Hematopoietic multipotent progenitor cell treated with erythropoietin and hydrocortisone succinate and interleukin-3 and kit ligand, for 4 days (in vitro differentiated cells): Measurements from ENCODE around the gene SYT13.

Experiments
- DNase-seq: peaks from one replicate; pipeline ENCODE4 v3.0.0-alpha.2; 2015

Gene SYT13

GRCh38 chr11:45305874-45306623 lies 19.9 kb upstream of the SYT13 start:
- no peak for DNase-seq

- no peak for DNase-seq
Measured at GRCh38 chr11:45304992-45305335, 18.8 kb upstream of the SYT13 start.

- no peak for DNase-seq
Measured at GRCh38 chr11:45304111-45304991, 18.2 kb upstream of the SYT13 start.

DNA sequence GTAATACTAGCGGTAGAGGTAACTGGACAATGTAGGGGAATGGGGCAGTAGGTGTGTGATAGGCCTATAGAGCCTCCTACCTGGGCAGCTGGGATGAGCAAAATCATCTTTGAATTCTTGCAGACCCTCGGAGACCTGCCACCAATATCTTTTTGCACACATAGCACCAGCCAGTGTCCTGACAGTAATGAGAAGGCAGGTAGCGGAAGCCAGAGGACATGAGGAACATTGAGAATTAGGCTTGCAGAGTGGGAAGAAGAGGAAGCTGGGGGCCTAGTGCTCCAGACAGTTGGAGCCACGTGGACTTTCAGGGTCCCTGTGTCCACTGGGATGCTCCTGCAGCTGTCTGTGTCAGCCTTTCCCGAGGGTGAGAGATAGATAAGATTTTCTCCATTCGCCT lies 17.2 kb upstream of the SYT13 start:
- no peak for DNase-seq

DNA sequence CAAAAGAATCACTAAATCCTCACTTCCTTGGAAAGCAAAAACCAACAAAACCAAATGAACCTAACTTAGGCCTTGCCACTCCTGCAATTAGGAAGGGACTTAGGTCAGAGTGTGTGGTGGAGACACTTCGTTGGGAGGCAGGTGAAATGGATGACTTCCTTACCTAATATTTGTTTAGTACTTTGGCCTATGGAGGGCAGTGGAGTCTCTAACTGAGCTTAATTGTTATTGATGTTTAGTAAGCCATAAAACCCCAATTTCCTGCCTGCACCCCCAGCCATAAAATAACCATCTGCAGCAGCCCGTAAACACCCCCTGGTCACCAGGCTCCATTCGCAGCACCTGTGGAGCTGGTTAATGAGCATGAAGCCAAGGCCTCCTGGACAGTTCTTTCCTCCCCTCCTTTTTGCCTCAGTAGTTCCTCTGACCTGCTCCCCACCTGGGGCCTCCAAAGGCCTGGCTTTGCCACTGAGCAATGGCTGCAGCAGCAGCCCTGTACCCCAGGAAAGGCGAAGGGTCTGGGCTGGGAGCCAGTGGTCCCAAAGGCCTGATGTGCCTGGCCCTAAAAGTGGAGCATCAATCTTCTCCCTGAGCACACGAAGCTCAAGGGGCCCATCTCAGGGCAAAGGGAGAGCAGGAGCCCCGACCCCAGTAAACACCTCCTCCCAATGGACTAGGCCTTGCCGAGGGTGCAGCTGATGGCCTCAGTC lies 15.6 kb upstream of the SYT13 start:
- DNase-seq: no peak

GRCh38 chr11:45300715-45301114 lies 14.6 kb upstream of the SYT13 start:
- DNase-seq: no peak

- DNase-seq: no peak
Measured at GRCh38 chr11:45298718-45299117, 12.6 kb upstream of the SYT13 start.

GRCh38 chr11:45296075-45296474 lies 9.9 kb upstream of the SYT13 start:
- no peak for DNase-seq

DNA sequence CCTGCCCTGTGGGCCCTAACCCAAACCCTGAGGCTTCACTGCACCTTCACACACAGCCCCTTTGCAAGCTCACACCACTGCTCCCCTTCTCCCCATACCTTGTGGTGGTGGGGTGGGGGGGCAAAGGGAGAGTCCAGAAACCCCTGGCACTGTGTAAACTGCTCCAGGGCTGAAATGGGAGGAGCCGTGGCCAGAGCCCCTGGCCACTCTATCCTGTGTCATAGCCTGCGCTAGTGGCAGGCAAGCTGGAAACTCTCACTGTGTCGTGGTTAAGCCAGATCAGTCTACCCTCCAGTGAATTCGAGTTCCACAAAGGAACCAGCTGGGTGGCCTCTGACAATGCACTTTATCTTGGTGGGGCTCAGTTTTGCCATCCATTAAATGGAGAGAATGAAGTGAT lies 8.4 kb upstream of the SYT13 start:
- DNase-seq: peak; percentile 5

- DNase-seq: peak; percentile 92
Measured at GRCh38 chr11:45293566-45294192, 7.5 kb upstream of the SYT13 start.

DNA sequence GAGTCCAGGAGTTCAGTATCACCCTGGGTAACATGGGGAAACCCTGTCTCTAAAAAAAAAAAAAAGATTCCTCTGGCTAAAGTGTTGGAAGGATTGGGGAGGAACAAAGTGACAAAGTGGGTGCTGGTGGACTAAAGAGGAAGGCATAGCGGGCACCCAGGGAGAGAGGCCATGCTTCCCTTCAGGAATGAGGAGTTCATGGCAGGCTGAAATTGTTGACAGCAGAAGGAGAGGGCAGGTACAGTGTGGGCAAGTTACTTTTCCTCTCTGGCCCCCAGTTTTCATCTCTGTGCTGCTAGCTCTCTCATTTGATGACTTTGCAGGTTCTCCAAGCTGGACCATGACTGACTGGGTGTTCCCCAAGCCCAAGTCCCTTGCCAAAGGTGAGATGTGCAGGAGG lies 4.4 kb upstream of the SYT13 start:
- no peak for DNase-seq

- no peak for DNase-seq
Measured at GRCh38 chr11:45289369-45289768, 3.2 kb upstream of the SYT13 start.

DNA sequence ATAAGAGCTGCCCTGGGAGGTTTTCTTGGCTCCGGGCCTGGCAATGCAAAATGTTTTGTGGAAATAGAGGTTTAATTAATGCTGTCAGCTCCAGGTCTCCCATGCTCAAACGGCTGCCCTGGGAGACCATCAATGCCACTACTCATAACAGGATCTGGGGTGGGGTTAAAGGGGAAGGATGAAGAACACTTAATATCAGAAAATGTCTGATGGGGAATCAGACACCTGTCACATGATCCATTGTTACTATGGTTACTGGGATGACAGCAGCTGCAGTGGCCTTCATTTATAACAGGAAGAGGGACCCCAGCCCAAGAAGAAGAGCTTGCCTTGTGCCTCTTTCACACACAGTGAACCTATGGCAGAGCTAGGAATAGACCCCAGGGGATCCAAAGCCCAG lies 2.2 kb upstream of the SYT13 start:
- DNase-seq: no peak

DNA sequence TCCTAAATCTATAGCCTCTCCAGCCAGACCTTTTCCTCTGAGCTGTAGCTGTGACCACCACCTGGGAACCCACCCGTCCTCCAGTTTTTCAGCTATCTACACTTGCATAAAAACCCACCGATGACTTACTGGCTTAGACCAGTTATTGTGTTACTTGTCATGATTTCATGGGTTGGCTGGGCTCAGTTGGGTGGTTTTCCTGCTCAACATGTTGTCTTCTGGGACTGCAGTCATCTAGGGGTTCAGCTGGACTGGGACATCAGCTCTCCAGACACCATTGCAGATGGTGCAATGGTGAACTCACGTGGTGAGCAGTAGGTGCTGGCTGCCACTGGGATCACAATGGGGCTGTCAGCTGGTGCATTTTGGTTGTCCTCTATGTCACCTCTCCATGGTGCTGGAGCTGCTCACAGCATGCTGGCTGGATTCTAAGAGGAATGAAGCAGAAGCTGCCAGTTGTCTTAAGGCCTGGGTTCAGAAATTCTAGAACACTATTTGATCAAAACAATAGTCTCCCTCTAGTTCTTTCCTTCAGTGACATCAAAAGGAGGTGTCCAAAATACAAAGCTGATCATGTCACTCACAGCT lies 1.3 kb upstream of the SYT13 start:
- DNase-seq: no peak

DNA sequence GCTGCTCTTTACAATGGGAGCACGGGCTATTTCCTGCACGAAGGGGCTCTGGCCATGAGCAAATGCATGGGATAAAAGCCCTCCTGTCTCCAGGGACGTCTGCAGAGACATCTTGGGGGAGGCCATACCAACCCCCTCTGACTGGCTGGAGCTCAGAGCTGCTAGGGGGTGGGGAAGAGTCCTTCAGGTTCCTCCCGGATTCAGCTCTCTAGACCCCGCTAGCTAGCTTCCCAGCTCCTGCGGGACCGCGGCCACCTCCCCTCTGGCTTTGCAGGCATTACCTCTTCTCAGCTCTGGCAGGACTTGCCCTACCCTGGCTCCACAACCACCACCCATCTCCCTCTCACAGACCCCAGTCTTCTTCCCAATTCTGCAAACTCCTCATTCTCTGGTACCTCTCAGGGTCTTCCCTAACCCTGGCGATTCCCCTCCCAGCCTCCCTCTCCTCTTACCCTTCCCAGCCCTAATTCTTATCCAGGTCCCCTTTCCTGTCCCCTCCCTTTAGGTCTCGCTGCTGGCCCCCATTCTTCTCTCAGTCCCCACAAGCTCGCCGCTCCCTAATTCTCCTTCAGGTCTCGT lies 802 bp downstream of the SYT13 start:
- DNase-seq: no peak

- DNase-seq: no peak
Measured at GRCh38 chr11:45282081-45282480, 4.1 kb downstream of the SYT13 start.

GRCh38 chr11:45280449-45280848 lies 5.7 kb downstream of the SYT13 start:
- DNase-seq: no peak

- DNase-seq: no peak
Measured at GRCh38 chr11:45279645-45280044, 6.5 kb downstream of the SYT13 start.

DNA sequence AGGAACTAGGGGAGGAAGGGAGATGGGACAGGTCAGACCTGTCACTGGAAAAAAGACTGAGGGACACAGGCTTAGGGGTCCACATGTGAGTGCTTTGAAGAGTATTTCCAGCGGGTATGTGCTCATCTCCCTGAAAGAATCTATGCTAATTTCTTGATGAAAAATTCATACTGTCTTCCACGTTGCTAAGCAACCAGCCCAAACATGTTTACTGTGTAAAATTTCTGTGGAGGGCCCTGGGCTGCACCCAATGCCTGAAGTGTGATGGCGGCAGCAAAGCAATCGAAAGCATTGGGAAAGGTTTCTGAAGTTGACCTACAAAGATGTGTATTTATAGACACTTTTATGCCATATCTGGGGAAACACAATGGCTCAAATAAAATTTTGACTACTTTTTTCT lies 7.4 kb downstream of the SYT13 start:
- DNase-seq: no peak

DNA sequence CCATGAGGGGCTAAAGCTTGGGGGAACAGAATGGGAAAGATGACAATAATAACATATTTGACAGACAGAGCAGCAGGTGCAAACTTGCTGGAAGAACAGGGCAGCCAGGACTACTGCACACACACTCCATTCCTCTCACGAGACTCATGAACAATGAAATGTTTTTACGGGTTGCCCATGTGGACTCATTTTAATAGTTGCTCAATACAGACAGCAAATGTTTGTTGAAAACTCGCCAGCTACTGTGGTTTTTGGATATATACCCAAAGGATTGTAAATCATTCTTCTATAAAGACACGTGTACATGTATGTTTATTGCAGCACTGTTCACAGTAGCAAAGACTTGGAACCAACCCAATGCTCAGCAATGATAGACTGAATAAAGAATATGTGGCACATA lies 10.3 kb downstream of the SYT13 start:
- no peak for DNase-seq

DNA sequence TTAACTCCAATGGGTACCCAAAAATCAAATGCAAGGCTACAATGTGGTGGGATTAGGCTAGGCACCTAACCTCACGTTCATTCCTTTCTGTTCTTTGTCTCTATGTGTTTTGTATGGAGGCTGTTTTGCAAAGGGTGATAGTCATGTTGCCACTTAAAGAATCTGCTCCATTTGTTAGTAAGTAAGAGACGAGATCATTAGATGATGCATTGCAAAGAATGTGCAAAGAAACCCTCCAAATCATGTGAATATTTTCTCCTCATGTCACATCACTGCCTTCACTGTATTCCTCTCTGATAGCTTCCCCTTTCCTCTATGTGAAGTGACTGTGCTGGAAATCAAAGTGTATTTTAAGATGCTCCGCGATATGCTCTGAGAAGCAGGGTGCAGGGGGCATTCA lies 11.9 kb downstream of the SYT13 start:
- no peak for DNase-seq

- DNase-seq: no peak
Measured at GRCh38 chr11:45273509-45273908, 12.6 kb downstream of the SYT13 start.

DNA sequence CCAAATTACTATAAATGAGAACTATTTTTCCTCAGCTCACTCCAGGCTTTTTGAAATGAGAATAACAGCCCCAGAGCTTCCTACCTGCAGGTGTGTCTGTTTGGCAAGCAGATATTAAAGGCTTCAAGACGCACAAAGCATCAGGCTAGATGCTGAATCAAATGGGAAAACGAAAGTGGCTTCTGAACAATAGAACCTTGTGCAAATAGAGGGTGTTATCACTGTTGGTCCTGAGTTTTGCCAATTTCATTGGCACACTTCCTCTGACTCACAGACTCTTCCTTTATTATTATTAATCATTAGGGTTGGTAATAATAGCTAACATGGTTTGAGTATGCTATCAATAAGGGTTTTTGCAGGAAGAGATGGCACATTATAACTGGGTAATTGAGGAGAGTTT lies 13.4 kb downstream of the SYT13 start:
- DNase-seq: no peak
